HG03354 (cell line): ENCODE results near the gene LAMB3.

Source experiments
- ATAC-seq: cut with Tn5 transposase; IDR thresholded peaks from one replicate; pipeline ENCODE4 v1.9.1; 2021; ENCODE audit warnings: mild to moderate bottlenecking; ENCODE audit not compliant: unreplicated experiment, poor library complexity, severe bottlenecking

LAMB3 gene

GRCh38 chr1:209620487-209620884, 31.7 kb downstream of the LAMB3 start:
- no peak for ATAC-seq

GRCh38 chr1:209619696-209620486, 32.3 kb downstream of the LAMB3 start:
- ATAC-seq = no peak

DNA sequence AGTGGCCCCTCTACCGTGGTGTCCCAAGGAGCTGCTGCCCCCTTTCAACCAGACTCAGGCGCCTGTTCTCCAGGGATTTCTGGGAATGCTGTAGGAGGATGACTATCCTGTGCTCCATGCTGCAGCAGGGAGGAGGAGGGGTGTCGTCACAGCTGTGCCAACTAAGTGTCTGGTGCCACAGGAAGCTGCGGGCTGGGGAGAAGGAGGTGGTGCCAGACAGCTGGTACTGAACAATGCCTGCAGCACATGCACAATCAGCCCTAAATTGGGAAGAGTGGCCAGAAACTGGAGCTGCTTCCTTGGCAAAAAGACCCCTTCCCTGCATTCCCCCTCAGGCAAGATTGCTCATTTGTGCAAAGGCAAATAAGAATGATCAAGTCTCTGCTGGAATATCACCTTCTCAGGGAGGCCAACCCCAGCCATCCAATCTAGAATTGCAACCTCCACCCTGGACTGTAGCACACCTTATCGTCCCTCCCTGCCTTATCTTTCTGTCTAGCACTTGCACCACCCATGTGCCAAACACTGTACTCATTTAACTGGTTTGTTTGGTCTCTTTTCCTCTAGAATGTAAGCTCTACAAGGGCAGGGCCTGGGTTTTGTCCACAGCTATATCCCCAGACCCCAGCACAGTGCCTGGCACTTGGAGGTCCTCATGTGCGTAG, 33.3 kb downstream of the LAMB3 start:
- ATAC-seq = no peak

DNA sequence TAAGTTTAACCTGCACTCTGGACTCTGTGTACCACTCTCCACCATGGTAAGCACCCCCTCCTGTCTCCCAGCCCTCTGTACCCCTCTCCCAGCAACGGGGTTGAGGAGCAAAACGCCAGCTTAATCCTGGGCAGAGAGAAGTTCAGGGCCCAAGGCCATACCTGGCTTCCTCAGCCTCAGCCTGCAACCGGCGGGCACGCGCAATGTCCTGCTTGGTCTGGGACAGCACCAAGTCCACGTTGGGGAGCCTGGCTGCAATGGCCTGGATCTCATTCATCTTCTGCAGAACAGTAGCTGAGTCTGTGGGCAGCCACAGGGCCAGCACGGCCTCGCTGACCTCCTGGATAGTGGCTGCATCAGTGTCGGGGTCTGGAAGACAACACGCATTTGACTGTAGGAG, 33.9 kb downstream of the LAMB3 start:
- ATAC-seq = no peak

GRCh38 chr1:209617755-209618154, 34.5 kb downstream of the LAMB3 start:
- ATAC-seq = no peak

GRCh38 chr1:209617047-209617673, 35.1 kb downstream of the LAMB3 start:
- no peak for ATAC-seq

GRCh38 chr1:209616366-209617046, 35.7 kb downstream of the LAMB3 start:
- ATAC-seq = no peak

GRCh38 chr1:209614906-209615305, 37.3 kb downstream of the LAMB3 start:
- no peak for ATAC-seq

- no peak for ATAC-seq
These were observed 38.1 kb downstream of the LAMB3 start for GRCh38 chr1:209614151-209614420.

DNA sequence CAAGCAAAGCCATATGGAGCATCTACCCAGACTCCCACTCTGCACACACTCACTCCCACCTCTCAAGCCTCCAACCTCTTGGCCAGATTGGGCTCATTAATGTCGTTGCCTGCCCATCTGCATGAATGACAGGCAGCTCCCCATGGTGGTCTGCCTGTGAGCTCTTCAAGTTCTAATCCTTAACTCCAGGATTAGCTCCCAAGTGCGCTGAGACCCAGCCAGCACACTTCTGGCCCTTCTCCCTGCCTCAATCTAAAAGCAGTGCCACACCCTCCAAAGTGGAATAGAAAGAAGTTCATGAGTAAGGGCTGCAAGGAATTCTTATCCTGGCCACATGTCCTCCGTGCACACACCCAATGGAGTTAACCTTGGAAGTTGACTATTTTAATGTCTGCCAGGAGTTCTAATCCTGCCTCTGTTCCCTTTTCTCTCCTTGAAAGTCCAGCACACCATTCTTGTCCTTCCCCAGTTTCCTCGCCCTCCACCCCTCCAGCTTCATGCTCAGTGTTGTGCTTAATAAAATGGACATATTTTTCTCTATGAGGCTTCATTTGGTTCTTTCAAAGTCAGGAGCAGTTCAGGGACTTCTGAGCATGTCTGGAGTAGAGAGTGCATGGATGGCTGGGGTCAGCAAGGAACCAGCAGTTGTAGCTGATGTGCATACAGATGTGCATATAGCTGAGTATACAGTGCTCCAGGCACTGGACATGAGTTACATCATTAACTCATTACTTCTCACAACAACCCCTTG, 38.6 kb downstream of the LAMB3 start:
- ATAC-seq = no peak

DNA sequence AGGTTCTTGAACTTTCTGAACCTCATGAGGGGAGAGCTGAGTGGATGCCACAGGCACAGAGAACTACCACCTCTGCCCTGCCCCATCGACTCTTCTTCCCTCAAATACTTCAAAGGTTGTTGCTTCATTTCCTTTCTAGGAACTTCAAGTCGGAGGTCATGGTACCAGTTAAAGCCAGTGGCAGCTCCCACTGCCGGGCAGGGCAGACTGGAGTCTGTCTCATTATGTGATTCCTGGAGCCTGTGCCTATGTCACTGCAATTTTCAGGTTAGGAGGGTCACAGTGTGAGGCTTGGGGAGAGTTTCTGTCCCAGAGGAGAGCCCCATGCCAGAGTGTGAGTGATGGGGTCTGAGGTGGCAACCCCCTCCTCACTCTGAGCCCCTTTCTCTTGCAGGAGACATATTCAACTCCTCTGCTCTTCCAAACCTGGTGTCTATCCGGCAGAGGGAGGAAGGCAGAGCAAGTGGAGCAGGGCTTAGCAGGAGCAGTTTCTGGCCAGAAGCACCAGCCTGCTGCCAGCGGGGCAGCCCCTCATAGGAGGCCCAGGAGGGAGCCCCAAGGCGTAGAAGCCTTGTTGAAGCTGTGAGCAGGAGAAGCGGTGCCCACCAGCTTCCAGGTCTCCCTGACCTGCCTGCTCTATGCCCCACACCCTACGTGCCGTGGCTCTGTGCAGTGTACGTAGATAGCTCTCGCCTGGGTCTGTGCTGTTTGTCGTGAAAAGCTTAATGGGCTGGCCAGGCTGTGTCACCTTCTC, 39.4 kb downstream of the LAMB3 start:
- no peak for ATAC-seq

- no peak for ATAC-seq
These were observed 40.3 kb downstream of the LAMB3 start for GRCh38 chr1:209611771-209612570.

DNA sequence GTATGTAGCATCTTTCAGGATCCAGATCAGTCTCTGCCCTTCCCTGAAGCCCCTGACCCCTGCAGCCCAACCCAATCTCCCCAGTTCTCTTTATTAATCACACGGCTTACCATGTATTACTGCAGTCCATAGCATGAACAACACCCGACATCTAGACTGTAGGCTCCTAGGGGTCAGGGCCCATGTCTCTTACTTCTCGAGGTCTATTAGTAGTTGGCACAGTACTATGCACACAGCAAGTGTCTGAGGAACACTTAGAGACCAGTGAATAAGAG, 41.7 kb downstream of the LAMB3 start:
- ATAC-seq = no peak

DNA sequence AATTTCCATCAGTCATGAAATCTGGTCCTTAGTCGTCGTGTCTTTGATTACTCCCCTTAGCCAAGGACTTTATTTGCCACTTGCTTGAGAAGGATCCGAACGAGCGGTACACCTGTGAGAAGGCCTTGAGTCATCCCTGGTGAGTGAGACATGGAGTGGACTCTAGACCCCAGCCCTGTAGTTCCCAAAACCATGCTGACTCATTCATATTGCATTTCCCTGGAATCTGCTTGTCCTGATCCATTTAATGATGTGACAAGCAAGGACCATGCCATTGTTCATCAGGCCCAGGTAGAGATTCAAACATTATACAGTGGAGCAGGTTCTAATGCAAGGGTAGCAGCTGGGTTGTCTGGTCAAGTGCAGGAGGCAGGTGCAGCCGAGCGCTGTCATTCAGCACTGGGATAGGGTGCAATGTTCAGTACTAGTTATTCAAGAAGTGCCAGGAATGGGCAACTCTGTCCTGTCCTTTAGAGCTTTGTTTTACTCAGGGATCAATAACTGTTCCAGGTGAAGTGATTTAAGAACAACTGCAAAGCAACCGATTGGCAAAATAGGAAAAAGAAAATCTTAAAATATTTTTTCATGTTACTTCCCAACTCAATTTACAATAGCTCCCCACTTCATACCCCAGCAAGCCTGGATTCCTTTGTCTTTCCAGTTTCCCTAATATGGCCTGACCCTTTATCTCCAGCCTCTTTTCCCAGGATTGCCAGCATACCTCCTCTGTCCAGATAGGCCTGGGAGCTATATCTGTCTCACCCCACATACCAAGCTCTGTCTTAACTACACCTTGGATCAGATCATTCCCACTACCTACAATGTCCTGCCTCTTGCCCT, 42.2 kb downstream of the LAMB3 start:
- no peak for ATAC-seq

DNA sequence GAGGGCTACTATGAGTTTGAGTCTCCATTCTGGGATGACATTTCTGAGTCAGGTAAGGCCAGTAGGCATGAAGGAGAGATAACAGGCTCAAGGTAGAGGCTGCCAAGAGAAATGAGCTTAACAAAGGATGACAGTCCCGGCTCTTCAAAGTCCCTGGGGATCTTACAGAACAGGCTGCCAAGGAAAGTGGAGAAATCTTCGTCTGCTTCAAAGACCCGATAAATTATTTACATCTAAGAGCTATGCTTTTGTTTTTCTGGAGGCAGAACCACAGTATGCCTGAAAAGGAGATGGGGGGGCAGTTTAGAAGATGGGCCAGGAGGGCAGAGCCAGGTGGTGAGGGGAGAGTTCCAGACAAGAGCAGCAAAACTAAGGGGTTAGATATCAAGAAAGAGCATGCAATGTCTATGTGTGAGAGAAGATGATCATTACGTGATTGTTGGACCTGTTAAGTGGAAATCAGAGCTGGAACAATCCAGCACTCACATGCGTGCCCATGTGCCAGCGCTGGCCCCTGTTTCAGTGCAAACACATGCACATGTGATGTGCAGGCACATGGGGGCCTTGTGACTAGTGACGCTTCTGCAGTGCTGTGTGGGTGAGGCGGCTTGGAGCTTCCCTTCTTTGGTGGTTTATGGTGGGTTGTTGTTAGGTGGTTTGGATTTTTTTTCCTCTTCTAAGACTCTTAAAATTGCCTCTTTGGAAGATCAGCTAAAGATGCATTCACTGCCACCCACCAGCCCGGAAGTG, 43.0 kb downstream of the LAMB3 start:
- no peak for ATAC-seq

- ATAC-seq = peak; percentile 19
These were observed 44.4 kb downstream of the LAMB3 start for GRCh38 chr1:209607795-209608178.

DNA sequence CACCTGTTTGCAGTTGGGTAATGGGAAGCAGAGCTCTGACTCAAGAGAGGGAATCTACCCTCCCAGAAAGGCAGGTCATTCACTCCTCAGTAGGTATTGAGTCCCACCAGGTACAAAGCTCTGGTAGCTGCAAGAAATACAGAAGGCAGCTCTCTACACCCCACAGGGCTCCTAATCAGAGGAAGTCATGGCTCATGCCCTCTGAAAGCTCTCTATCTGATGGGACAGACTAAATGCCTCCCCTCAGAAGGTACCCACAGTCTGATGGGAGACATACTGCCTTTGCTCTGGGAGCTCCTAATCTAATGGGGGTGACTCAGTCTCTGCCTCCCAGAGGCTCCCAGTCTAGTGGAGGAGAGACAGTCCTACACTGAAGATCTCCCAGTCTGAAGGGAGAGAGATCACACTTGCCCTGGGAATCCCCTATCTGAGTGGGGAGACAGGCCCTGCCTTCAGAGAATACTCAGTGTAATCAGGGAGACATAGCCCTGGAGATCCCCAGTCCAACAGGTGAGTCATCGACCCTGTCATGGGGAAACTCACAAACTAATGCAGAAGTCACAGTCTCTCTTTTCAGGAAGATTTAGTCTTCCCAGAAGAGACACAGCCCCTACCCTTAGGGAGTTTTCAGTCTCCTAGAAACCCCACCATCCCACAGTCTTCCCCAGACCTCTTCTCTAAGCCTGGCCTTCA, 45.0 kb downstream of the LAMB3 start:
- peak; percentile 85 for ATAC-seq
